ENCODE results near the gene ELN.

ELN gene

DNA sequence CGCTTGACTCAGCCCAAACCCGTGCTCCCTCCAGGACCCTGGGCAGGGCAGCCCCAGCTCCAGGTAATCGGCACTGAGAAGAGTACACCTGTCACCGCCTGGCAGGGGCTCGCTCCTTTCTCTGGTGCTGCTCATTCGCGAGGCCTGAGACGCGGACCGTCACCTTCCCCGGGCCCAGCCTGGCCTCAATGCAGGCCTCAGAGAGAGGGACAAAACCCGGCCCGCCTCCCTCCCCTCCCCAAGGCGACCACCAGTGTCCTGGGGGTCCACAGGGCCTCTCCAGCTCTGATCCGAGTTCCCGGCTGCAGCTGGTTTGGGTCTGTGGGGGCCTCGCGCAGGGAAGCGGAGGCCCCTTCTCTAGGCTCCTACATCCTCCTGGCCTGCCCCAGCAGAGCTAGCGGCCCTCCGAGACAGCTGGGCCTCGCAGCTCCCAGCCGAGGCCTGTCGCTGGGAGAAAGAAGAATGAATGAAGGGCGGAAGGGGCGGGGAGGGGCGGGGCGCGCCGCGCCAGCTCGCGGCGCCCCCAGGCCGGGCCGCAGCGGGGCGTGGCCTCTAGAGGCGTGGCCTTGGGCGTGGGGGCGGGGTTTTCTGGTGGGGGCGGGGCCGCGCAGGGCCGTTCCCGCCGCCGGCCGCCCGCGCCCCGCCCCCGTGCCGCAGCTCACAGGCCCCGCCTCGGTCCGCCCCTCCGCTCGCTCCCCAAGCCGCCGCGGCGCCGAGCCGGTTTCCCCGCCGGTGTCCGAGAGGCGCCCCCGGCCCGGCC, 55.3 kb downstream of the ELN start, which contains the start of gene LIMK1:
Gene LIMK1, plus strand, starts transcription at position 688 of the 760 bp plus-strand sequence. CDS start 187 bp downstream, outside the sequence.
- TF ChIP-seq TEAD4 (IDR thresholded peaks at IDR 0.05) = no peak
- no peak for TF ChIP-seq ZBTB7A (IDR thresholded peaks at IDR 0.05; ENCODE audit: low read depth)
- TF ChIP-seq TAF1 (IDR thresholded peaks at IDR 0.05; ENCODE audit: low read depth) = peak; percentile 41; the same call in 1 of the 2 replicates
- no peak for TF ChIP-seq TCF12 (IDR thresholded peaks at IDR 0.05; ENCODE audit: low read depth)
- TF ChIP-seq EGR1 (IDR thresholded peaks at IDR 0.05) = no peak
- TF ChIP-seq RAD21 (IDR thresholded peaks at IDR 0.05; ENCODE audit: low read depth) = no peak
- no peak for TF ChIP-seq CEBPB (IDR thresholded peaks at IDR 0.05)
- TF ChIP-seq, protein P1, sequence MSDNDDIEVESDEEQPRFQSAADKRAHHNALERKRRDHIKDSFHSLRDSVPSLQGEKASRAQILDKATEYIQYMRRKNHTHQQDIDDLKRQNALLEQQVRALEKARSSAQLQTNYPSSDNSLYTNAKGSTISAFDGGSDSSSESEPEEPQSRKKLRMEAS (IDR thresholded peaks at IDR 0.05) = peak; percentile 81
- no peak for TF ChIP-seq USF1 (IDR thresholded peaks at IDR 0.05)
- TF ChIP-seq CREB1 (IDR thresholded peaks at IDR 0.05; ENCODE audit: low read depth) = no peak
- TF ChIP-seq YY1 (IDR thresholded peaks at IDR 0.05; ENCODE audit: low read depth) = no peak

- TF ChIP-seq TAF1 (IDR thresholded peaks at IDR 0.05; ENCODE audit: low read depth) (no peak; the same call in 1 of the 2 replicates), FOXM1 (IDR thresholded peaks at IDR 0.05; ENCODE audit: borderline replicate concordance, low read depth) (no peak), YY1 (IDR thresholded peaks at IDR 0.05; ENCODE audit: low read depth) (no peak), CEBPB (IDR thresholded peaks at IDR 0.05) (no peak)
- TF ChIP-seq, protein P1 (IDR thresholded peaks at IDR 0.05) = peak; percentile 74
Measured at GRCh38 chr7:74083928-74084721, 56.2 kb downstream of the ELN start.

GRCh38 chr7:74084722-74085578, 57.0 kb downstream of the ELN start:
- TF ChIP-seq EP300 (IDR thresholded peaks at IDR 0.05; ENCODE audit: borderline replicate concordance) (no peak), NFIC (IDR thresholded peaks at IDR 0.05) (no peak), FOXM1 (IDR thresholded peaks at IDR 0.05; ENCODE audit: borderline replicate concordance, low read depth) (no peak), TAF1 (IDR thresholded peaks at IDR 0.05; ENCODE audit: low read depth) (no peak), YY1 (IDR thresholded peaks at IDR 0.05; ENCODE audit: low read depth) (no peak), EGR1 (IDR thresholded peaks at IDR 0.05) (no peak), CREB1 (IDR thresholded peaks at IDR 0.05; ENCODE audit: low read depth) (no peak), RAD21 (IDR thresholded peaks at IDR 0.05; ENCODE audit: low read depth) (no peak), TCF12 (IDR thresholded peaks at IDR 0.05; ENCODE audit: low read depth) (no peak), ZBTB7A (IDR thresholded peaks at IDR 0.05; ENCODE audit: low read depth) (no peak), CEBPB (IDR thresholded peaks at IDR 0.05) (no peak)
- TF ChIP-seq, protein P2, sequence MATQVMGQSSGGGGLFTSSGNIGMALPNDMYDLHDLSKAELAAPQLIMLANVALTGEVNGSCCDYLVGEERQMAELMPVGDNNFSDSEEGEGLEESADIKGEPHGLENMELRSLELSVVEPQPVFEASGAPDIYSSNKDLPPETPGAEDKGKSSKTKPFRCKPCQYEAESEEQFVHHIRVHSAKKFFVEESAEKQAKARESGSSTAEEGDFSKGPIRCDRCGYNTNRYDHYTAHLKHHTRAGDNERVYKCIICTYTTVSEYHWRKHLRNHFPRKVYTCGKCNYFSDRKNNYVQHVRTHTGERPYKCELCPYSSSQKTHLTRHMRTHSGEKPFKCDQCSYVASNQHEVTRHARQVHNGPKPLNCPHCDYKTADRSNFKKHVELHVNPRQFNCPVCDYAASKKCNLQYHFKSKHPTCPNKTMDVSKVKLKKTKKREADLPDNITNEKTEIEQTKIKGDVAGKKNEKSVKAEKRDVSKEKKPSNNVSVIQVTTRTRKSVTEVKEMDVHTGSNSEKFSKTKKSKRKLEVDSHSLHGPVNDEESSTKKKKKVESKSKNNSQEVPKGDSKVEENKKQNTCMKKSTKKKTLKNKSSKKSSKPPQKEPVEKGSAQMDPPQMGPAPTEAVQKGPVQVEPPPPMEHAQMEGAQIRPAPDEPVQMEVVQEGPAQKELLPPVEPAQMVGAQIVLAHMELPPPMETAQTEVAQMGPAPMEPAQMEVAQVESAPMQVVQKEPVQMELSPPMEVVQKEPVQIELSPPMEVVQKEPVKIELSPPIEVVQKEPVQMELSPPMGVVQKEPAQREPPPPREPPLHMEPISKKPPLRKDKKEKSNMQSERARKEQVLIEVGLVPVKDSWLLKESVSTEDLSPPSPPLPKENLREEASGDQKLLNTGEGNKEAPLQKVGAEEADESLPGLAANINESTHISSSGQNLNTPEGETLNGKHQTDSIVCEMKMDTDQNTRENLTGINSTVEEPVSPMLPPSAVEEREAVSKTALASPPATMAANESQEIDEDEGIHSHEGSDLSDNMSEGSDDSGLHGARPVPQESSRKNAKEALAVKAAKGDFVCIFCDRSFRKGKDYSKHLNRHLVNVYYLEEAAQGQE (IDR thresholded peaks at IDR 0.05; ENCODE audit: low read depth) = no peak
- TF ChIP-seq, protein P1 (IDR thresholded peaks at IDR 0.05) = no peak

- TF ChIP-seq ZBTB7A (IDR thresholded peaks at IDR 0.05; ENCODE audit: low read depth) (no peak), TCF12 (IDR thresholded peaks at IDR 0.05; ENCODE audit: low read depth) (no peak), FOXM1 (IDR thresholded peaks at IDR 0.05; ENCODE audit: borderline replicate concordance, low read depth) (no peak), TEAD4 (IDR thresholded peaks at IDR 0.05) (no peak), EGR1 (IDR thresholded peaks at IDR 0.05) (no peak), CEBPB (IDR thresholded peaks at IDR 0.05) (no peak), NFIC (IDR thresholded peaks at IDR 0.05) (no peak), TAF1 (IDR thresholded peaks at IDR 0.05; ENCODE audit: low read depth) (no peak), EP300 (IDR thresholded peaks at IDR 0.05; ENCODE audit: borderline replicate concordance) (no peak), YY1 (IDR thresholded peaks at IDR 0.05; ENCODE audit: low read depth) (no peak), CREB1 (IDR thresholded peaks at IDR 0.05; ENCODE audit: low read depth) (no peak), RAD21 (IDR thresholded peaks at IDR 0.05; ENCODE audit: low read depth) (no peak)
- TF ChIP-seq, protein P2 (IDR thresholded peaks at IDR 0.05; ENCODE audit: low read depth) = no peak
Measured at GRCh38 chr7:74087791-74088453, 59.9 kb downstream of the ELN start.
